DOHH2 (cell line): ENCODE results near the gene SRGAP3.

Source experiments
- H3F3A ChIP-seq: fragments of 200-600 bp; sonication (generic), shearing (Covaris generic); 2 replicates; pipeline ENCODE4 v1.6.0; 2016; ENCODE audit warnings: antibody characterized with exemption, mild to moderate bottlenecking; ENCODE audit not compliant: control insufficient read depth, insufficient read depth
- H3K27ac ChIP-seq: fragments of 200-600 bp; sonication (generic); 2 replicates; pipeline ENCODE4 v1.5.1; 2014; ENCODE audit warnings: low read depth, mild to moderate bottlenecking, low read length, moderate library complexity
- H3K27me3 ChIP-seq: fragments of 200-600 bp; sonication (generic); 2 replicates; pipeline ENCODE4 v1.6.1; 2014; ENCODE audit warnings: mild to moderate bottlenecking, low read length, mixed read lengths; ENCODE audit not compliant: control insufficient read depth
- H3K36me3 ChIP-seq: fragments of 200-600 bp; sonication (generic); 2 replicates; pipeline ENCODE4 v1.6.1; 2014; ENCODE audit warnings: mild to moderate bottlenecking, low read length, moderate library complexity, mixed read lengths; ENCODE audit not compliant: control insufficient read depth
- H3K4me1 ChIP-seq: fragments of 200-600 bp; sonication (generic); 2 replicates; pipeline ENCODE4 v1.6.1; 2014; ENCODE audit warnings: mild to moderate bottlenecking, low read length, mixed read lengths; ENCODE audit not compliant: control insufficient read depth
- H3K4me2 ChIP-seq: fragments of 200-600 bp; sonication (generic); 2 replicates; pipeline ENCODE4 v1.6.0; 2014; ENCODE audit warnings: mild to moderate bottlenecking, low read length, moderate library complexity
- H3K4me3 ChIP-seq: fragments of 200-600 bp; sonication (generic); 2 replicates; pipeline ENCODE4 v1.5.1; 2014; ENCODE audit warnings: mild to moderate bottlenecking, low read length, mixed read lengths
- H3K79me2 ChIP-seq: fragments of 200-600 bp; sonication (generic); 2 replicates; pipeline ENCODE4 v1.6.1; 2014; ENCODE audit warnings: mild to moderate bottlenecking, low read length, mixed read lengths; ENCODE audit not compliant: control insufficient read depth
- H3K9me2 ChIP-seq: fragments of 200-600 bp; sonication (generic); replicated peaks from 2 replicates; pipeline ENCODE4 v1.6.1; 2014; ENCODE audit warnings: mild to moderate bottlenecking, low read length, mixed read lengths; ENCODE audit not compliant: control insufficient read depth
- H3K9me3 ChIP-seq: fragments of 200-600 bp; sonication (generic); 2 replicates; pipeline ENCODE4 v1.6.1; 2014; ENCODE audit warnings: antibody characterized with exemption, low read length, mixed read lengths; ENCODE audit not compliant: control insufficient read depth, insufficient read depth
- H4K20me1 ChIP-seq: fragments of 200-600 bp; sonication (generic); 2 replicates; pipeline ENCODE4 v1.6.0; 2014; ENCODE audit warnings: low read depth, mild to moderate bottlenecking, antibody characterized with exemption, low read length, moderate library complexity; ENCODE audit not compliant: control insufficient read depth, insufficient read depth
- CTCF ChIP-seq: fragments of 200-600 bp; sonication (generic); IDR thresholded peaks from one replicate; pipeline ENCODE4 v1.5.1; 2014; ENCODE audit warnings: antibody characterized with exemption, mild to moderate bottlenecking, low read depth, low read length; ENCODE audit not compliant: poor library complexity, severe bottlenecking
- EZH2phosphoT487 ChIP-seq: fragments of 200-600 bp; sonication (generic); IDR thresholded peaks from 2 replicates; pipeline ENCODE4 v1.6.1; 2017; ENCODE audit warnings: borderline replicate concordance, mild to moderate bottlenecking, antibody characterized with exemption, low read length, moderate library complexity, mixed read lengths

The SRGAP3 gene

GRCh38 chr3:9279966-9280365 lies 30.5 kb upstream of the SRGAP3 start:
- no peak overlapping the region for H3K4me2 ChIP-seq
- H4K20me1 ChIP-seq, result no peaks in the 10 kb centered on the region
- no peaks in the 10 kb centered on the region for H3F3A ChIP-seq
- no peaks in the 10 kb centered on the region; the same call in 1 of the 2 replicates for H3K27me3 ChIP-seq
- H3K9me3 ChIP-seq, result peaks cover 4% of the 10 kb centered on the region; the same call in 1 of the 2 replicates
- TF ChIP-seq CTCF (no peak), EZH2phosphoT487 (no peak)
- H3K79me2 ChIP-seq, result no peaks in the 10 kb centered on the region
- H3K9me2 ChIP-seq, result no peaks in the 10 kb centered on the region
- no peaks in the 10 kb centered on the region for H3K4me1 ChIP-seq
- H3K36me3 ChIP-seq, result no peaks in the 10 kb centered on the region
- no peak overlapping the region for H3K27ac ChIP-seq
- no peak overlapping the region for H3K4me3 ChIP-seq

GRCh38 chr3:9278498-9278897 lies 29.1 kb upstream of the SRGAP3 start:
- TF ChIP-seq CTCF (no peak), EZH2phosphoT487 (no peak)
- Histone ChIP-seq H3K27ac (no peak overlapping the region), H3K27me3 (no peaks in the 10 kb centered on the region)

GRCh38 chr3:9278085-9278484 lies 28.6 kb upstream of the SRGAP3 start:
- Histone ChIP-seq H3K4me3 (no peak overlapping the region), H3K9me2 (no peaks in the 10 kb centered on the region), H3F3A (no peaks in the 10 kb centered on the region), H4K20me1 (no peaks in the 10 kb centered on the region), H3K9me3 (peaks cover 10% of the 10 kb centered on the region), H3K36me3 (no peaks in the 10 kb centered on the region), H3K27ac (no peak overlapping the region), H3K79me2 (no peaks in the 10 kb centered on the region), H3K4me2 (no peak overlapping the region), H3K4me1 (no peaks in the 10 kb centered on the region), H3K27me3 (no peaks in the 10 kb centered on the region)
- TF ChIP-seq EZH2phosphoT487, result no peak
- TF ChIP-seq CTCF, result no peak

More at GRCh38 chr3:9278498-9278897, 29.1 kb upstream of the SRGAP3 start:
- Histone ChIP-seq H3K4me2 (no peak overlapping the region), H4K20me1 (no peaks in the 10 kb centered on the region), H3K9me3 (peaks cover 10% of the 10 kb centered on the region), H3K9me2 (no peaks in the 10 kb centered on the region), H3K4me3 (no peak overlapping the region), H3F3A (no peaks in the 10 kb centered on the region), H3K79me2 (no peaks in the 10 kb centered on the region), H3K36me3 (no peaks in the 10 kb centered on the region), H3K4me1 (no peaks in the 10 kb centered on the region)
